ENCODE measurements around the gene COL5A1. TPM values are rescaled to one million over a fixed set of nuclear protein-coding genes. Genes with fewer than 3 reads are reported as not detected.
"Not testable (repeated sequence)": the region's sequence is repeated elsewhere in the genome, so short reads cannot be mapped to it uniquely, and the experiment has no call there.

Gene COL5A1
- polyA plus RNA-seq, 3 donors, result 81.2 to 128 (median 113) TPM

DNA sequence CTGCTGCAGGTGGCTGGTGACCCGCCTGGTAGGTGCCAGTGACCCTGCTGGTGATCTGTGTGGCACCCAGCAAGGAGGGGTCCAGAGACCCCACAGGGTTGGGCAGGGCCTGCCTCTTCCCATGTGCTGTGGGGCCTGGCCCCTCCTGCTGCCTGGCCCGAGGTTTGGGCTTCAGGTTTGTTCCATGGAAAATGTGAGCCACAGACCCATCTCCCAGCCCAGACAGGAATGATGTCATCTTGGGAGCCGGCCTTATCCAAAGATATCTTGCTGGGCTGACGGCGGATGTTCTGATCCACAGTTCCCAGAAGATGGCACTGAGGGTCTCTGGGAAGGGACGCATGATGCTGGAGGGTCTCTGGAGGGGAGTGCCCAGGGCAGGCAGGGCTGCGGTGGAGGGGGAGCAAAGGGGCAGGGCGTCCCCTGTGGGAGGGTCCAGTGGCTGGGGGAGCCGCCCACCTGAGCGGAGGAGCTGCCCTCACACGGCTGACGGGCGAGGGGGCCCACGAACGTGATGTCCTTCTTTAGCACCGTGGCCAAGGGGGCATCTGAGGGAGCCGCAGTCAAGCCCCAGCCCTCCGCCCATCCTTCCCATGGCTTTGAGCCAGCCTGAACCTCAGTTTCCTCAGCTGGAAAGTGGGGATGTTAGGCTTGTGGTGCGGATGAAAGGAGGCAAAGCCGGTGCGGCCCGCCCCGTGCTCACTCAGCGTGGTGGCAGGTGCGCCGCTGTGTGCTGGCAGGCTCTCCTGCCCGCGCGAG is 68.1 kb downstream of the COL5A1 start:
- no peak for DNase-seq (ENCODE audit: extremely low read depth in 1 of 11, low read depth in 9 of 11, low spot score in 4 of 11)

DNA sequence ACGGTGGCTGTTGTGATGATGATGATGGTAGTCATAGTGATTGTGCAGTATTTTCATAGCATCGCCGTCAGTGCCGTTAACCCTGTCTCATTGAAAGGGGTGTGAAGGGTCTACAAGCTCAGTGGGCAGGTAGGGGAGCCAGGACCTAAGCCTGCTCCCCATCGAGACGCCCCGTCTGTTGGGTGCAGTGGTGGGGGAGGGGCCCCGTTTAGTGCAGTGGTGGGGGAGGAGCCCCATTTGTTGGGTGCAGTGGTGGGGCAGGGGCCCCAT is 68.6 kb downstream of the COL5A1 start:
- no peak for DNase-seq (ENCODE audit: extremely low read depth in 1 of 11, low read depth in 9 of 11, low spot score in 4 of 11)

DNA sequence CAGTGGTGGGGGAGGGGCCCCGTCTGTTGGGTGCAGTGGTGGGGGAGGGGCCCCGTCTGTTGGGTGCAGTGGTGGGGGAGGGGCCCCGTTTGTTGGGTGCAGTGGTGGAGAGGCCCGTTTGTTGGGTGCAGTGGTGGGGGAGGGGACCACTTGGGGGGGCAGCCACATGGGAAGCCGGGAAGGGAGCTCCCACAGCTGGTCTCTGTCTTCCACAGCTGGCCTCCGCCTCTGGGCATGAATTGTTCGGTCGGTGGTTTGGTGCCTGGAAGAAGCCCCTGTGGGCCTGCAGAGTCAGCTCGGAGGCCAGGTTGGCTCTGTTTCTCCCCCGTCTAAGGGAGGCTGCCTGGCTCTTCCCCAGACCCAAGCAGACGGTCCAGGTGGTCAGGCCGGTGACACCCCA is 69.3 kb downstream of the COL5A1 start:
- DNase-seq (ENCODE audit: extremely low read depth in 1 of 11, low read depth in 9 of 11, low spot score in 4 of 11), result no peak

DNA sequence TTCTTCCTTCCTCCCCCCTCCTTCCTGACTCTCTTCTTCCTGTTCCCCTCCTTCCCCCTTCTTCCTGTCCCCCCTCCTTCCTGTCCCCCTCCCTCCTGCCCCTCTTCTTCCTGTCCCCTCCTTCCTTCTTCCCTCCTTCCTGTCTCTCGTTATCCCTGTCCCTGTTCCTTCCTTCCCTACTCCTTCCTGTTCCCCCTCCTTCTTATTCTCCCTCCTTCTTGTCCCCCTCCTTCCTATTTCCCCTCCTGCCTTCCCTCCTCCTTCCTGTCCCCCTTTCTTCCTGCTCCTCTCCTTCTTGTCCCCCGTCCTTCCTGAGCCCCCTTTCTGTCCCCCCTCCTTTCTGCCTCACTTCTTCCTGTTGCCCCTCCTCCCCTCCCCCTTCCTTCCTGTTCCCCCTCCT is 70.6 kb downstream of the COL5A1 start:
- DNase-seq (ENCODE audit: extremely low read depth in 1 of 11, low read depth in 9 of 11, low spot score in 4 of 11), result no peak

DNA sequence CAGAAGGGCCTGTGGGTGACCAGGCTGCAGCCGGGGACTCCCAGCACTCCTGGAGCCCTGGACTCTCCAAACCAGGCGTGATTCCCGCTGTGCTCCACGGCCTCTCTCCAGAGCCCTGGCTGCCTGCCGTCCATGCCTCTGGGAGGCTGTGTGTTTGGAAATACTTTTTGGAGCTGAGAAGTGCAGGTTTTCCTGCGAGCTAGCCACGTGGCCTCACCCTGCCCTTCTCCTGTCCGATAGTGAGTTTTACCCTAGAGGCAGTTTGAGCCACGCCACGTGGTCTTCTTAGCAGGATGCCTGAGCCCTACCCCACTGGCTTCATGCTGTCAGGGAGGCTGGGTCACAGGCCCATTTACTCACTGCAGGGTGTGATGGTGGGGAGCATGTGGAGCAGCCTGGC is 71.3 kb downstream of the COL5A1 start:
- no peak for DNase-seq (ENCODE audit: extremely low read depth in 1 of 11, low read depth in 9 of 11, low spot score in 4 of 11)

DNA sequence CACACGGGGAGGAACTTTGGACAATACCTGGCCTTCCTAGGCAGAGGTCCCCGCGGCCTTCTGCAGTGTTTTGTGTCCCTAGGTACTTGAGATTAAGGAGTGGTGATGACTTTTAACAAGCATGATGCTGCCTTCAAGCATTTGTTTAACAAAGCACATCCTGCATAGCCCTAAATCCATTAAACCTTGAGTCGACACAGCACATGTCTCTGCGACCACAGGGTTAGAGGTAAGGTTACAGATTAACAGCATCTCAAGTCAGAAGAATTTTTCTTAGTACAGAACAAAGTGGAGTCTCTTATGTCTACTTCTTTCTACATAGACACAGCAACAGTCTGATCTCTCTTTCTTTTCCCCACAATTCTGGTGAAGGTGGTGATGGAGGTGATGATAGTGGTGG is 73.9 kb downstream of the COL5A1 start:
- DNase-seq (ENCODE audit: extremely low read depth in 1 of 11, low read depth in 9 of 11, low spot score in 4 of 11), result not testable (repeated sequence)

DNA sequence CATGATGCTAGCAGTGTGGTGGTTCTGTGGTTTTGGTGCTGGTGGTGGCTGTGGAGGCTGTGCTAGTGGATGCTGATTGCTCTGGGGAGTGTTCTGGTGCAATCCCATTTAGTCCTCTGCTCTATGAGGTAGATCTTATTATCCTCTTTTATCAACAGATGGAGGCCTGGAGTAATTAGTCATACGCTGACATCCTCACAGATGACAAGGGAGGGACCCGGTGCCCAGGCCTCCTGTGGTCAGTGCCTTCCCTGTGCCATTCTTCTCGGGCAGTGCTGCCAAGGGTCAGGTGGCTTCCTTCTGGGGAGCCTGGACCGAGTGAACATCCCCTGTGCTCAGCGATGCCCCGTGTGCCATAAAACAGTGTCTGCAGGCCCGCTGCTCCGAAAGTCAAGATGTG is 74.5 kb downstream of the COL5A1 start:
- no peak for DNase-seq (ENCODE audit: extremely low read depth in 1 of 11, low read depth in 9 of 11, low spot score in 4 of 11)

DNA sequence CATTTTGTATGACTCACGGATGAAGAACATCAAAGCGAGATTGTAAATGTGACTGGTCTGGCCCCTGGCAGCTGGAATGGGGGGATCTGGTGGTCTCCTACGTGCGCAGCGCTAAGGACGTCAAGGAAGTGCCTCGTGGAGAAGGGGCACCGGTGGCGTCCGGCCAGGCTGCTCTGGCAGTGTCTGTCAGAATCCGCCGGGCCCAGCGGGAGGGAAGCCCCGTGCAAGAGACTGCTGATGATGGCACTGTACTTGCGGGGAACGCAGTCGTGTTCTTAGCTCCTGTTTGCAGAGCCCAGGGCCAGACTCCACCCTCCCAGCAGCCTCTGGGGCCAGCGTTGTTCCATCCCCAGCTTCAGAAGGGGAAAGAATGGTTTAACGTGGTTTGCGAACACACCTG is 75.5 kb downstream of the COL5A1 start:
- DNase-seq (ENCODE audit: extremely low read depth in 1 of 11, low read depth in 9 of 11, low spot score in 4 of 11), result no peak

DNA sequence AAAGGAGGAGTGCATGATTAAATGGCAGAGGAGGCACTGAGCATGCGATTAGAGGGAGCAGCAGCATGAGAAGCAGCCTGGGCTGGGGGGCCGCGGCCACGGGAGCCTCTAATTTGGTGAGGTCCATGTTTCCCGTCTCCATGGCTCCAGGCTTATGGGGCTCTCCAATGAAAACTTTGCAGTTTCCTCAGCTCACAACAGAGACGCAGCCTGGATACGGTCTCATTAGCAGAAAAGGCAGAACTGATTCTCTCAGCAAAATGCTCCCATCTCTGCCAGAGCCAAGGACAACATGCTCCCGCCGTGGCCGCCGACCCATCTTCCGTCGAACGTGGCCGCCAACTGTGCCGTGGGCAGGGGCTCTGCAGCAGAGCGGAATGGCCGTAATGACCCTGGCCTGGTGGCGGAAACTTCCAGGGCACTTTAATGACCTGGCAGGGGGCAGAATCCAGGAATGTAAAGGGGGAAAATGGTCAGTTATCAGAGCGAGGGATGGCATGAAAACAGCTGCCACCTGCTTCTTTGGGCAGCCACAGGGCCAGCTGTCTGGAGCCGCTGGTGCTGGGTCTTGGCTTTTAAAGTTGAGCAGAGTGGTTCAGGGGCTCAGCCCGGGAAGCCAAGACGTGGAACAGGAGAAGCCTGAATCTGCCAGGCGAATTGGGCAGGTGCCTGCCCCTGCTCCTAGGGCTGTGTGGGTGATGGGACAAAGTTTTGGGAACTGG is 76.5 kb downstream of the COL5A1 start:
- DNase-seq (ENCODE audit: extremely low read depth in 1 of 11, low read depth in 9 of 11, low spot score in 4 of 11), result no peak

DNA sequence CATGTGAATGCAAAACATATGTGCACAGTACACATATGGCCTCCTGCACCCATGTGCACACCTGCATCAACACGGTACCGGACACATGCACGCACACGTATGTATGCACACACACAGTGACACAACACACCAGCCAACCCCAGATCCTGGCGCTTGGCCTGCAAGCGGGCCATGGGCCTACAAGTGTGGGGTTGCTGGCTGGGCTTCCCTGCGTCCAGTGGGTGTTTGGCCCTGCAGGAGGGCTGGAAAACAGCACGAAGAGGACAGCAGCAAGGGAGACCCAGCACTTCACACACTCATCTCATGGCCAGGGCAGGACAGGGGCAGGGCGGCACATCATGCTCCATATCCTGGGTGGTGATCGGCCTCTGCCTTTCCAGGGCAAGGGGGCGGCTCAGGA is 77.7 kb downstream of the COL5A1 start:
- no peak for DNase-seq (ENCODE audit: extremely low read depth in 1 of 11, low read depth in 9 of 11, low spot score in 4 of 11)

DNA sequence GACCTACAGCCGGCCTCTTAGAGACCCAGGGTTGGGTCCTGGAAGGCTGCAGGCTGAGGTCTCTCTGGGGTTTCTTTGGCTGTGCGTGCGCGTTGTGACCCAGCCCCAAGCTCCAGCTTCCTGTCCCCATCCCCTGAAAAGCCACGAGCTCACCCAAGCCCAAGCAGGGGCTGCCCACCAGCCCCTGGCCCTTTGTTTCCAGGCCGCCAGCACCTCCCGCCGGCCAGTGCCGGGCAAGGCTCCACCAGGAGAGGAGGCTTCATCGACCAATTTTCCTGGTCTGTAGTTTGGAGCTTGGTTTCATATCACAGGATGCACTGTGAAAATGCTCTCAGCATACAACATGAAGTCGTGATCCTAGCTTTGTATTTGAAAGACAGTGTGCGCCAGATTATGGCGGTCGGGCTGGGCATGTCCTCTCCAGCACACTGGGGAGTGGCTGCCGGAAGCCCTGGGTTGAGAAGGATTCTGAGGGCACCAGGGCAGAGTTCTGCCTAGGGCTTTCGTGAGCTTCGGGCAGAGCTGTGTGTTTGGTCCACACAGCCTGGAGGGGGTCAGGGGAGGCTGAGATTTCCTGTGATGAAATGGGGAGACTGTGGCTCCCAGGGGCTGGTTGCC is 78.6 kb downstream of the COL5A1 start:
- DNase-seq (ENCODE audit: extremely low read depth in 1 of 11, low read depth in 9 of 11, low spot score in 4 of 11), result no peak

DNA sequence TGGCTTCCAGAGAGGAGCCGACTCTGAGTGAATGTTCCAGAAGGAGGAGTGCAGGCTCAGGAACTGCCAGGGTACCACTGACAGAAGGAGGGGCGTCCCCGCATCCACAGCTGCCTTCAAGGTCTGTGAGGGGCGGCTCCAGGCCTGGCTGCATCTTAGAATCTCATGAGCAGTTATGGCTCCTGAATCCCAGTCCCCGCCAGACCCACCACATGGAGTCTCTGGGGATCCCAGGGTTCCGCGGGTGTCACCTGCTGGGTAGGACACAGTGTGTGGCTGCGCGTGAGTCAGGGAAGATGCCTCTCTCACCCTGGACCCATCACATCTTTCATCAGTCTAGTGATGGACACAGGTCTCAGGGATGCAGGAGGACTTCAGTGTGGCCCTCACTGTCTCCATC is 79.2 kb downstream of the COL5A1 start:
- no peak for DNase-seq (ENCODE audit: extremely low read depth in 1 of 11, low read depth in 9 of 11, low spot score in 4 of 11)

DNA sequence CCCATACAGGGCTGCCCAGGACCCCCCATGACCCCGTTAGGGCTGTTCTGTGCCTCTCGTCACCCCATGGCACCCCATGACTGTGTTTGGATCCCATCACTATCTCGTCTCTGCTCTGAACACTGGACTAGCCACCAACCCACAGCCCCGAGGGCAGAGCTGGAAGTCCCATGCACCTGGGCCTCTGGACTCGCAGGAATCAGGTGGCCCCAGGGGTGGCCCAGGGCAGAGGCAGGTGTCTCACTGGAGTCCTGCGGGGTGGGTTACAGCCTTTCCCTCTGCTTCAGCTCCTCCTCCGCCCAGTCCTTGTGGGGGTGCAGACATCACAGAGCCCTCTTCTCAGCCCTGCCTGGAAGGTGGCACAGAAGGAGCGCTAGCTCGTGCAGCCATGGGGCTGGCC is 79.7 kb downstream of the COL5A1 start:
- no peak for DNase-seq (ENCODE audit: extremely low read depth in 1 of 11, low read depth in 9 of 11, low spot score in 4 of 11)

DNA sequence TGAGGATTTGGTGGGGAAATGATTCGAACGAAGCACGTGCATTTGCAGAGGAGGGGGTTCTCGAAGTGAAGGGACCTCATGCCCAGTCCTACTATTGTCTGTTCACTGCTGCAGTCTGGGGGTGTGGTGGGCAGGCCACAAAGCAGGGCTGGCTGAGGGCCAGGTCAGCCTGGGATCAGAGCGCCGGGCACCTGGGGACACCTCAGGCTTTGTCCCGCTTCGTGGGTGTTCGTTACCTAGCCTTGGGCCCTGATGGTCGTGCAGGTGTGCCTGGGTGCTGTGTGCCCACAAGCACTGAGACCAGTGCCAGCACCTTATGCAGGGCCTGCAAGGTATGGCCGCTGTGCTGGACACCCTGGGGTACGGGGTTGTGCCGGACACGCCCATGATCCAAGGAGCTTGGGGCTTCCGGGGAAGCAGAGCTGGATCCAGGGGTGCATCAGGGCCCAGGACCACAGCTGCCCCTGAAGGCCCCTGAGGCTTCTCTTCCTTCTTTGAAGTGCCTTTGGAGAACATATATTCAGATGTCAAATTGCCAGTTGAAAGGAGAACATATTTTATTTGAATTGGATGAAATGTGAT is 80.6 kb downstream of the COL5A1 start:
- DNase-seq (ENCODE audit: extremely low read depth in 1 of 11, low read depth in 9 of 11, low spot score in 4 of 11), result no peak

DNA sequence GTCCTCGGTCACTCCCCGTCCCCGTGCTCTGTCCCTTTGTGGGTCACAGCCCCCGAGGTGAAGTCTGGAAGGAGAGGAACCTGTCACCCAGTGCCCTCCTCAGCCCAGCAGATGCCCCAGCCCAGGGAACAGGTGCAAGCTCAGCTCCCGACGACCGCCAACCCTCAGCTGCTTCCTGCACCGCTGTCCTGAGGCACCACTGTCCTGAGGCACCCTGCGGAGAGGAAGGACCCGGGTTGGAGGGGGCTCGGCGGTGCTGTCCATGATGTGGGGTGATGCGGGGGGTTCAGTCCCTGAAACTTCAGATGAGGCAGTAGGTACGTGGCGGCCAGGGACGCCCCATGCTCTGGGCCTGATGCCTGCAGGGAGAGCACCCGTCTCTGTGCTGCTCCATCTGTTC is 81.4 kb downstream of the COL5A1 start:
- DNase-seq (ENCODE audit: extremely low read depth in 1 of 11, low read depth in 9 of 11, low spot score in 4 of 11), result no peak

DNA sequence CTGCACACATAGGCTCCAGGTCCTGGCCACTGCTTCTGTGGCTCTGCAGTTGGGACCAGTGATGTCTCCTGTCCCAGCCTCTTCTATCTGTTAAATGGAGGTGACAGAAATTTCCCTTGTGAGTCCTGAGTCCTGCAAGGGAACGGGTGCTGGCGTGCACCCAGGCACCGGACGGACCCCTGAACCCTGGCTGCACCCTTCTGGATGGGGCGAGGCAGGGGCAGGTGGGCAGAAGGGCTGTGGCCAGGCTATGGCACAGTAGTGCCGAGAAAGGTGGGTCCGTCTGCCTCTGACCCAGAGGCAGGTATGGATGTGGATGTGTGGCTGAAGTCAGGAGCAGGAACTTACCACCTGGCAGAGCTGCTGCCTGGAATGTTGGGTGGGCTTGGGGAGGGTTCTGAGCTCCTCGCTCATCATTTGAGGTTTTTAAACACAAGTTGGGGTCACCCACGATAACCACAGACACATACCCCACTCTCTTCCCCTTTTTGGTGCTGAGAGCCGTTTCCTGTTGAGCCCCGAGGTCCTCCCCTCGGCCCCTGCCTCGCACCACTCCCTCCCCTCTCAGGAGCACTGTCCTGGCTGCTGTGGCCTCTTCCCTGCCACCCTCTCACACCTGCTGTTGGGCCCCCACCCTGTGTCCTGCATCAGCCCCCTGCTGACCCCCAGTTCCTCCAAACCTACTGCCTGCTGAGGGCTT is 82.0 kb downstream of the COL5A1 start:
- no peak for DNase-seq (ENCODE audit: extremely low read depth in 1 of 11, low read depth in 9 of 11, low spot score in 4 of 11)

DNA sequence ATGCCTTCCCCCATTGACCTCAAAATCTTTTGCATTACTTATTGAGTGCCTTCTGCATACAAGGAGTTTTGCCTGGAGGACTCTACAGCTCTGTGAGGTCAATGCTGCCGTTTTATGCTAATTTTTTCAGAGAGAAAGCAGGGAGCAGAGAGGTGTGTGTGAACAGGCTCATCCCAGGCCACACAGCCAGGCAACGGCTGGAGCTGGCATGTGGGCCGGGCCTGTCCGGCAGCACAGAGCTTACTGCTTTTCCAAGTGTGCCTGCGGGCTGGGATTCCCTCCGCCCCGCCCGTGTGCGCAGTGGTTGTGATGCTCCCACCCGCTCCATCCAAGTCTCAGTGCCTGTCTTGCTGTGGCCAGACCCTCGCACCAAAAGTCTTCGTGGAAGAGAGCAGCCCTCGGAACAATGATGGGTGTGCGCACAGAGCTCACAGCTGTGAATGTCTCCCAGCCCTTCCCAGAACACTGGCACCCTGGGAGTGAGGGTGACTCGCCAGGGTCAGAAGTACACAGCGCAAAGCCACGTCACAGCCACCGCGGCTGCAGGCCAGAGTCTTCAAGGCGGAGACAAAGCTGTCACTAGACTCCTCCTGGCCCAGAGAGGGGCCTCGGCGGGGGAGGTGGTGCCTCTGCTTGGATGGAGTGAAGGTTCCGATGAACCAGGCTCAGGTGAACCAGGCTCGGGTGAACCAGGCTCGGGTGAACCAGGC is 82.8 kb downstream of the COL5A1 start:
- no peak for DNase-seq (ENCODE audit: extremely low read depth in 1 of 11, low read depth in 9 of 11, low spot score in 4 of 11)

DNA sequence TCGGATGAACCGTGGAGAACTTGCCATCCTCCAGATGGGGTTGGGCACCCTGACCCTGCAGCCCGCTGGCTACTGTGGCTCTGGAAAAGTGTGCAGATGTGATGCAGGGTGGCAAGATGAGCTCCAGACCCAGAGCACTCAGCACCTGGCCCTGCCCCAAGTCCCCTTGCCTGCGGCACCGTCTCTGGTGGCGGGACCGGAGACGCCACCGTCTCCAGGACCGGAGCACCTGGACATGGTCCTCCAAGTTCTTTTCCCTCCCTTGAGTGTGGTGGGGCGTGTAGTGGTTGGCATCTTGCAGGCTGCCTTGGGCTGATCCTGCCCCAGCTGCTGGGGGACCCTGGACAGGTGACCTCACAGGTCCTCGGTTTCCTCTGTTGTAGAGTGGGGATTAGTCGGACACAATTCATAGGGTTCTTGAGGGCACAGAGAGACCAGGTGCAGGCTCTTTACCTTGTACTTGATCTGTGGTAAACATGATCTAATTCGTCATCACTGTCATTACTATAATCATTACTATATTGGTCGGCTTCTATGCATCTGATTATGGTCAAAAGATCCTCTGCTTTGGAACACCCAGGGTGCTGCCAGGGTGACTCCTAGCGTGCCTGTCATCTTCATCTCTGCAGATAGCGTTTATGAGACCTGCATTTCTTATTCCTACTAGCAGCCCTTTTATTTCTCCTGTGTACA is 83.5 kb downstream of the COL5A1 start:
- no peak for DNase-seq (ENCODE audit: extremely low read depth in 1 of 11, low read depth in 9 of 11, low spot score in 4 of 11)

DNA sequence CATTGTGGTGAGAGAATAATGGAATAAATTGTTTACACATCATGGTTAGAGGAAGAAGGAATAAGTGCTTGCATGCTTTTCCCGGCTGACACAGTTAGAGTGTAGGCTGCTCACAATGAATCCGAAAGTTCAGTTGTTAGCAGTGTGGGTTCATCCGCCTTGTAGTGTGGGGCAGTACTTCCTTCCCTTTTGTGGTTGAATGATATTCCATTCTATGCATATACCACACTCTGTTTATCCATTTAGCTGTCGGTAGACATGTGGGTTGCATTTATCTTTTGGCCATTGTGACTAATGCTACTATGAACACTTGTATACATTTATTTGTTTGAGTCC is 84.0 kb downstream of the COL5A1 start:
- no peak for DNase-seq (ENCODE audit: extremely low read depth in 1 of 11, low read depth in 9 of 11, low spot score in 4 of 11)
